Trophoblast cell (in vitro differentiated cells and primary cell): ENCODE measurements around the gene FOSL2.

Source experiments
- DNase-seq, 2 donors: peaks; one replicate each; pipeline ENCODE4 v3.0.0-alpha.2; 2016
- H2AFZ ChIP-seq: 2 replicates; pipeline ENCODE4 v1.6.1; 2013; ENCODE audit warnings: low read length, moderate library complexity, mild to moderate bottlenecking; ENCODE audit not compliant: insufficient read depth, poor library complexity
- H2AK5ac ChIP-seq: 2 replicates; pipeline ENCODE4 v1.6.1; 2013; ENCODE audit warnings: mild to moderate bottlenecking, low read length
- H2BK120ac ChIP-seq: 2 replicates; pipeline ENCODE4 v1.6.1; 2013; ENCODE audit warnings: low read length, mild to moderate bottlenecking, moderate library complexity; ENCODE audit not compliant: insufficient read depth, poor library complexity
- H2BK12ac ChIP-seq: 2 replicates; pipeline ENCODE4 v1.6.1; 2013; ENCODE audit warnings: mild to moderate bottlenecking, low read length, moderate library complexity
- H2BK5ac ChIP-seq: 2 replicates; pipeline ENCODE4 v1.6.1; 2013; ENCODE audit warnings: low read length, low read depth, moderate library complexity, mild to moderate bottlenecking; ENCODE audit not compliant: poor library complexity
- H3K14ac ChIP-seq: 2 replicates; pipeline ENCODE4 v1.6.1; 2013; ENCODE audit warnings: mild to moderate bottlenecking, low read length
- H3K18ac ChIP-seq: 2 replicates; pipeline ENCODE4 v1.6.1; 2013; ENCODE audit warnings: mild to moderate bottlenecking, low read length
- H3K23ac ChIP-seq: 2 replicates; pipeline ENCODE4 v1.6.1; 2013; ENCODE audit warnings: low read length
- H3K27ac ChIP-seq: 2 replicates; pipeline ENCODE4 v1.5.1; 2013; ENCODE audit warnings: low read depth, mild to moderate bottlenecking, inconsistent platforms, low read length, moderate library complexity
- H3K27me3 ChIP-seq: 2 replicates; pipeline ENCODE4 v1.6.1; 2013; ENCODE audit warnings: inconsistent platforms, mild to moderate bottlenecking, low read length, moderate library complexity; ENCODE audit not compliant: insufficient read depth
- H3K36me3 ChIP-seq, 2 experiments: 1 replicate in 1 of 2; 2 replicates in 1 of 2; pipeline ENCODE4 v1.6.1; 2013; ENCODE audit warnings: low read length in 2 of 2, mild to moderate bottlenecking in 2 of 2, moderate library complexity in 1 of 2; ENCODE audit not compliant: insufficient read depth in 2 of 2, control insufficient read depth in 1 of 2
- H3K4ac ChIP-seq: 2 replicates; pipeline ENCODE4 v1.6.1; 2013; ENCODE audit warnings: low read depth, mild to moderate bottlenecking, low read length, moderate library complexity
- H3K4me1 ChIP-seq, 2 experiments: 1 replicate in 1 of 2; 2 replicates in 1 of 2; pipeline ENCODE4 v1.6.1; 2013; ENCODE audit warnings: low read length in 2 of 2, mild to moderate bottlenecking in 2 of 2, moderate library complexity in 1 of 2; ENCODE audit not compliant: insufficient read depth in 2 of 2, control insufficient read depth in 1 of 2
- H3K4me2 ChIP-seq: 2 replicates; pipeline ENCODE4 v1.6.1; 2013; ENCODE audit warnings: inconsistent platforms, mild to moderate bottlenecking, low read length, moderate library complexity
- H3K4me3 ChIP-seq: 2 replicates; pipeline ENCODE4 v1.5.1; 2013; ENCODE audit warnings: mild to moderate bottlenecking, low read depth, low read length, inconsistent platforms
- H3K79me1 ChIP-seq: one replicate; pipeline ENCODE4 v1.6.1; 2013; ENCODE audit warnings: low read length
- H3K79me2 ChIP-seq: 2 replicates; pipeline ENCODE4 v1.6.1; 2013; ENCODE audit warnings: low read length, mild to moderate bottlenecking; ENCODE audit not compliant: control insufficient read depth, insufficient read depth, poor library complexity
- H3K9ac ChIP-seq: 2 replicates; pipeline ENCODE4 v1.6.1; 2013; ENCODE audit warnings: mild to moderate bottlenecking, low read length
- H3K9me3 ChIP-seq: 2 replicates; pipeline ENCODE4 v1.6.1; 2013; ENCODE audit warnings: low read depth, mild to moderate bottlenecking, control low read depth, inconsistent platforms, low read length; ENCODE audit not compliant: insufficient read depth
- H4K12ac ChIP-seq: 2 replicates; pipeline ENCODE4 v1.6.1; 2013; ENCODE audit warnings: low read depth, mild to moderate bottlenecking, low read length, moderate library complexity
- H4K8ac ChIP-seq: 2 replicates; pipeline ENCODE4 v1.6.1; 2013; ENCODE audit warnings: low read depth, mild to moderate bottlenecking, low read length, moderate library complexity
- H4K91ac ChIP-seq: one replicate; pipeline ENCODE4 v1.6.1; 2013; ENCODE audit warnings: low read depth, mild to moderate bottlenecking, low read length, moderate library complexity
- WGBS: extraction: QIAGEN DNeasy Blood & Tissue Kit; methylation state at CpG from one replicate; pipeline ENCODE4 v1.1.7; 2013; ENCODE audit warnings: missing lambda C conversion rate; ENCODE audit not compliant: insufficient read length, insufficient coverage; ENCODE audit errors: extremely low coverage; 5-methylcytosine and 5-hydroxymethylcytosine counted together

The FOSL2 gene

GRCh38 chr2:28389399-28390240 lies 3.0 kb upstream of the FOSL2 start:
- Histone ChIP-seq H3K27ac (peak overlapping the region; percentile 98), H4K12ac (peak overlapping the region; percentile 36), H3K9ac (peak overlapping the region; percentile 76), H3K4me3 (peak overlapping the region; percentile 54), H2BK120ac (peak overlapping the region; percentile 92), H2AFZ (peak overlapping the region; percentile 19), H3K4ac (peak overlapping the region; percentile 71), H3K4me1 (peaks cover 20 to 26% of the 10 kb centered on the region in 2 experiments), H3K79me1 (peaks cover 53% of the 10 kb centered on the region), H2BK12ac (peak overlapping the region; percentile 94), H3K79me2 (peaks cover 23% of the 10 kb centered on the region), H3K9me3 (no peaks in the 10 kb centered on the region), H4K8ac (peak overlapping the region; percentile 98), H3K23ac (no peak overlapping the region), H3K4me2 (peak overlapping the region; percentile 67), H2AK5ac (peak overlapping the region; percentile 77), H3K36me3 (no peaks in the 10 kb centered on the region), H3K27me3 (no peaks in the 10 kb centered on the region), H4K91ac (peak overlapping the region; percentile 96), H2BK5ac (peak overlapping the region; percentile 90), H3K14ac (peak overlapping the region; percentile 87), H3K18ac (peak overlapping the region; percentile 83)
- no CpG with 5 or more reads among the region's 17 CpGs for whole genome bisulfite sequencing
- DNase-seq, result peak in 1 of 2 donors; percentile 50

- Histone ChIP-seq H2BK5ac (peak overlapping the region; percentile 97), H3K4me3 (peak overlapping the region; percentile 54), H3K9me3 (no peaks in the 10 kb centered on the region), H2AFZ (peak overlapping the region; percentile 95), H2AK5ac (peak overlapping the region; percentile 40), H3K79me2 (peaks cover 30% of the 10 kb centered on the region), H3K4ac (peak overlapping the region; percentile 56), H3K4me1 (peaks cover 20 to 26% of the 10 kb centered on the region in 2 experiments), H3K14ac (peak overlapping the region; percentile 87), H3K36me3 (no peaks in the 10 kb centered on the region), H3K18ac (peak overlapping the region; percentile 83), H3K27ac (peak overlapping the region; percentile 98), H3K27me3 (no peaks in the 10 kb centered on the region), H2BK120ac (peak overlapping the region; percentile 92), H4K12ac (peak overlapping the region; percentile 94), H3K79me1 (peaks cover 58% of the 10 kb centered on the region), H4K91ac (peak overlapping the region; percentile 86), H3K9ac (peak overlapping the region; percentile 77), H4K8ac (peak overlapping the region; percentile 98), H3K23ac (no peak overlapping the region), H3K4me2 (peak overlapping the region; percentile 67), H2BK12ac (peak overlapping the region; percentile 89)
- peak; percentile 75 to 79 for DNase-seq
- WGBS, result no CpG with 5 or more reads among the region's 45 CpGs
Observed at GRCh38 chr2:28390241-28390745, 2.4 kb upstream of the FOSL2 start.

GRCh38 chr2:28390746-28391563 lies 1.7 kb upstream of the FOSL2 start:
- H3K23ac ChIP-seq, result no peak overlapping the region
- no CpG with 5 or more reads among the region's 49 CpGs for WGBS
- H3K18ac ChIP-seq, result peak overlapping the region; percentile 83
- peaks cover 24 to 29% of the 10 kb centered on the region in 2 experiments for H3K4me1 ChIP-seq
- H3K4ac ChIP-seq, result peak overlapping the region; percentile 87
- peak; percentile 58 to 72 for DNase-seq
- peak overlapping the region; percentile 67 for H3K4me2 ChIP-seq
- H2BK12ac ChIP-seq, result peak overlapping the region; percentile 89
- H4K12ac ChIP-seq, result peak overlapping the region; percentile 94
- peak overlapping the region; percentile 98 for H4K8ac ChIP-seq
- no peaks in the 10 kb centered on the region for H3K9me3 ChIP-seq
- H3K4me3 ChIP-seq, result peak overlapping the region; percentile 54
- peak overlapping the region; percentile 77 for H3K9ac ChIP-seq
- H3K27ac ChIP-seq, result peak overlapping the region; percentile 98
- peak overlapping the region; percentile 87 for H3K14ac ChIP-seq
- peaks cover 34% of the 10 kb centered on the region for H3K79me2 ChIP-seq
- H3K79me1 ChIP-seq, result peaks cover 64% of the 10 kb centered on the region
- H2AFZ ChIP-seq, result peak overlapping the region; percentile 95
- H3K36me3 ChIP-seq, result no peaks in the 10 kb centered on the region
- H4K91ac ChIP-seq, result peak overlapping the region; percentile 86
- H2BK120ac ChIP-seq, result peak overlapping the region; percentile 92
- peak overlapping the region; percentile 97 for H2BK5ac ChIP-seq
- H2AK5ac ChIP-seq, result peak overlapping the region; percentile 32
- no peaks in the 10 kb centered on the region for H3K27me3 ChIP-seq
